Upper lobe of left lung (tissue), 4 donors: ENCODE measurements around the gene TAS1R1.

Experiments used
- POLR2A ChIP-seq, 4 donors: fragments of 450-650 bp; IDR thresholded peaks; one replicate each; pipeline ENCODE4 v1.5.1; 2016 to 2017; ENCODE audit warnings: antibody characterized with exemption in 4 of 4, mild to moderate bottlenecking in 2 of 4
- TF ChIP-seq, protein P1 (sequence below), 6 experiments: fragments of 450-650 bp in 4 of 6; fragments of 200-600 bp in 2 of 6; sonication (generic) in 2 of 6; IDR thresholded peaks; one replicate each; pipeline ENCODE4 v1.5.1; 2016 to 2019; ENCODE audit warnings: antibody characterized with exemption in 6 of 6

DNA sequence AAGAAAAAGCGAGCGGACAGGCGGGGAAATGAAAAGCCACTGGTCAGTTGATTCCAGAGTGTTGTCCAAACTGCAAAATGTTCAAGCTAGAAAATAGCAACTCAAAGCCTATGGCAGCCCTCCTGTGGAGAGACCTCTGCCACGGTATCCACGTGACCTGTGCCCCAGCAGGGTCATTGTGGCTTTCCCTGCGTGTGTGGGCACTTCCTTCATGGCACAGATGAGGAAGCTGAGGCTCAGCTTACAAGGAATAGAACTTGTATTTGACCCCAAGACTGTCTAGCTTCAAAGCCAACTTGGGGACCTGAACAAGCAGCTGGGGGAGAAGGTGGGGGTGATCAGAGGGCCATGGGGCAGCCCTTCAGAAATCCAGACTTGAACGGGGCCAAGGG, 48.1 kb upstream of the TAS1R1 start:
- TF ChIP-seq, protein P1, sequence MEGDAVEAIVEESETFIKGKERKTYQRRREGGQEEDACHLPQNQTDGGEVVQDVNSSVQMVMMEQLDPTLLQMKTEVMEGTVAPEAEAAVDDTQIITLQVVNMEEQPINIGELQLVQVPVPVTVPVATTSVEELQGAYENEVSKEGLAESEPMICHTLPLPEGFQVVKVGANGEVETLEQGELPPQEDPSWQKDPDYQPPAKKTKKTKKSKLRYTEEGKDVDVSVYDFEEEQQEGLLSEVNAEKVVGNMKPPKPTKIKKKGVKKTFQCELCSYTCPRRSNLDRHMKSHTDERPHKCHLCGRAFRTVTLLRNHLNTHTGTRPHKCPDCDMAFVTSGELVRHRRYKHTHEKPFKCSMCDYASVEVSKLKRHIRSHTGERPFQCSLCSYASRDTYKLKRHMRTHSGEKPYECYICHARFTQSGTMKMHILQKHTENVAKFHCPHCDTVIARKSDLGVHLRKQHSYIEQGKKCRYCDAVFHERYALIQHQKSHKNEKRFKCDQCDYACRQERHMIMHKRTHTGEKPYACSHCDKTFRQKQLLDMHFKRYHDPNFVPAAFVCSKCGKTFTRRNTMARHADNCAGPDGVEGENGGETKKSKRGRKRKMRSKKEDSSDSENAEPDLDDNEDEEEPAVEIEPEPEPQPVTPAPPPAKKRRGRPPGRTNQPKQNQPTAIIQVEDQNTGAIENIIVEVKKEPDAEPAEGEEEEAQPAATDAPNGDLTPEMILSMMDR (IDR thresholded peaks at IDR 0.05), result no peak
- TF ChIP-seq POLR2A (IDR thresholded peaks at IDR 0.05), result no peak
